ENCODE data around the gene EGFR.

EGFR gene

GRCh38 chr7:55154096-55154495 lies 135.3 kb downstream of the EGFR start:
- TF ChIP-seq, protein P1, sequence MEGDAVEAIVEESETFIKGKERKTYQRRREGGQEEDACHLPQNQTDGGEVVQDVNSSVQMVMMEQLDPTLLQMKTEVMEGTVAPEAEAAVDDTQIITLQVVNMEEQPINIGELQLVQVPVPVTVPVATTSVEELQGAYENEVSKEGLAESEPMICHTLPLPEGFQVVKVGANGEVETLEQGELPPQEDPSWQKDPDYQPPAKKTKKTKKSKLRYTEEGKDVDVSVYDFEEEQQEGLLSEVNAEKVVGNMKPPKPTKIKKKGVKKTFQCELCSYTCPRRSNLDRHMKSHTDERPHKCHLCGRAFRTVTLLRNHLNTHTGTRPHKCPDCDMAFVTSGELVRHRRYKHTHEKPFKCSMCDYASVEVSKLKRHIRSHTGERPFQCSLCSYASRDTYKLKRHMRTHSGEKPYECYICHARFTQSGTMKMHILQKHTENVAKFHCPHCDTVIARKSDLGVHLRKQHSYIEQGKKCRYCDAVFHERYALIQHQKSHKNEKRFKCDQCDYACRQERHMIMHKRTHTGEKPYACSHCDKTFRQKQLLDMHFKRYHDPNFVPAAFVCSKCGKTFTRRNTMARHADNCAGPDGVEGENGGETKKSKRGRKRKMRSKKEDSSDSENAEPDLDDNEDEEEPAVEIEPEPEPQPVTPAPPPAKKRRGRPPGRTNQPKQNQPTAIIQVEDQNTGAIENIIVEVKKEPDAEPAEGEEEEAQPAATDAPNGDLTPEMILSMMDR (IDR thresholded peaks at IDR 0.05; ENCODE audit: low read length), result no peak
- no peak for TF ChIP-seq EZH2 (IDR thresholded peaks at IDR 0.05; ENCODE audit: borderline replicate concordance, low read length)
- H3K36me3 ChIP-seq (ENCODE audit: insufficient read depth, low read length), result no peaks in the 10 kb centered on the region

GRCh38 chr7:55155351-55156117 lies 136.7 kb downstream of the EGFR start:
- Histone ChIP-seq H3K9ac (ENCODE audit: low read length) (no peak overlapping the region), H3K27ac (ENCODE audit: low read depth, low read length, poor library complexity, severe bottlenecking) (no peak overlapping the region), H3K4me2 (ENCODE audit: low read length) (no peak overlapping the region), H3K79me2 (ENCODE audit: insufficient read depth, low read length) (no peaks in the 10 kb centered on the region), H4K20me1 (ENCODE audit: insufficient read depth, low read length) (no peaks in the 10 kb centered on the region), H3K4me1 (ENCODE audit: insufficient read depth, low read length, severe bottlenecking) (no peaks in the 10 kb centered on the region), H2AFZ (ENCODE audit: low read length) (no peak overlapping the region), H3K9me3 (ENCODE audit: low read length) (no peaks in the 10 kb centered on the region), H3K27me3 (ENCODE audit: insufficient read depth, low read length) (no peaks in the 10 kb centered on the region), H3F3A (ENCODE audit: insufficient read depth, low read length) (no peaks in the 10 kb centered on the region), H3K4me3 (ENCODE audit: low read depth, low read length, poor library complexity, severe bottlenecking) (no peak overlapping the region), H3K9me2 (ENCODE audit: low read depth, low read length) (no peaks in the 10 kb centered on the region), H3K36me3 (ENCODE audit: insufficient read depth, low read length) (no peaks in the 10 kb centered on the region)
- TF ChIP-seq, protein P1 (IDR thresholded peaks at IDR 0.05; ENCODE audit: low read length), result no peak
- TF ChIP-seq EZH2 (IDR thresholded peaks at IDR 0.05; ENCODE audit: borderline replicate concordance, low read length), result no peak

More at GRCh38 chr7:55154096-55154495, 135.3 kb downstream of the EGFR start:
- Histone ChIP-seq H2AFZ (ENCODE audit: low read length) (no peak overlapping the region), H3K9me2 (ENCODE audit: low read depth, low read length) (no peaks in the 10 kb centered on the region), H3K4me2 (ENCODE audit: low read length) (no peak overlapping the region), H3K4me1 (ENCODE audit: insufficient read depth, low read length, severe bottlenecking) (no peaks in the 10 kb centered on the region), H4K20me1 (ENCODE audit: insufficient read depth, low read length) (no peaks in the 10 kb centered on the region), H3K79me2 (ENCODE audit: insufficient read depth, low read length) (no peaks in the 10 kb centered on the region), H3K27me3 (ENCODE audit: insufficient read depth, low read length) (no peaks in the 10 kb centered on the region), H3K27ac (ENCODE audit: low read depth, low read length, poor library complexity, severe bottlenecking) (no peak overlapping the region), H3K4me3 (ENCODE audit: low read depth, low read length, poor library complexity, severe bottlenecking) (no peak overlapping the region), H3F3A (ENCODE audit: insufficient read depth, low read length) (no peaks in the 10 kb centered on the region), H3K9ac (ENCODE audit: low read length) (no peak overlapping the region), H3K9me3 (ENCODE audit: low read length) (no peaks in the 10 kb centered on the region)

DNA sequence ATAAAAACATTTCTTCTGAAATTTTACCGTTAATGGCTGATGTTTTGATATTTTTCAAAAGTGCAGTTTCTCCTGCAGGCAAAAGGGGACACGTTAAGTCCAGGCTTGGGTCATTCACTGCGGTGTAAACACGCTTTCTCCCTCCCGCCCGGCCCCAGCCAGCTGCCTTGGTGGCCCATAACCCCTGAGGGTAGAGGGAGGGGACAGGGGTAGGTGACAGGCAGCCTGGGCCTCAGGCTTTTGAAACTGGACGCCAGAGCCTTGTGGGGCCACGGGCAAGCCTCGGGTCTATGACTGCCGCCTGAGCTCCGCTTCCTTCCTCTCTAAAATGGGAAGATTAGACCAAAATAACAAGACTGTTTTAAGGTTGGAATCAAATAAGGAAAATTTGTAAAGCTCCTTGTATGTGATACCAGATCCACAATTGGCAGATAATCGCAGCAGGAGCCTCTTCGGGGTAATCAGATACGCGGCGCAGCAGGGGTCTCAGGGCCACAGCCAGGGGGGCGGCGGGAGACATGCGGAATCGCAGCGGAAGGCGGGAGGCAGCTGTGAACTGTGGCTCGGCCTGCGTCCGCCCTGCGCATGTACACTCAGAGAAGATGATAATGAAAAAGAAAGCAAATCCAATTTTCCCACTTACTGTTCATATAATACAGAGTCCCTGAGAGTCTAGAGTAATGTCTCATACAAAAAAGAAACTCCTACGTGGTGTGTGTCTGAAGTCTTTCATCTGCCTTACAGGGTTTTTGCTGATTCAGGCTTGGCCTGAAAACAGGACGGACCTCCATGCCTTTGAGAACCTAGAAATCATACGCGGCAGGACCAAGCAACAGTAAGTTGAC lies 138.3 kb downstream of the EGFR start:
- TF ChIP-seq, protein P1 (IDR thresholded peaks at IDR 0.05; ENCODE audit: low read length), result no peak
- no peak for TF ChIP-seq EZH2 (IDR thresholded peaks at IDR 0.05; ENCODE audit: borderline replicate concordance, low read length)
- Histone ChIP-seq H3F3A (ENCODE audit: insufficient read depth, low read length) (no peaks in the 10 kb centered on the region), H3K9me3 (ENCODE audit: low read length) (no peaks in the 10 kb centered on the region), H3K79me2 (ENCODE audit: insufficient read depth, low read length) (no peaks in the 10 kb centered on the region), H3K9ac (ENCODE audit: low read length) (no peak overlapping the region), H4K20me1 (ENCODE audit: insufficient read depth, low read length) (no peaks in the 10 kb centered on the region), H3K4me1 (ENCODE audit: insufficient read depth, low read length, severe bottlenecking) (no peaks in the 10 kb centered on the region), H3K27ac (ENCODE audit: low read depth, low read length, poor library complexity, severe bottlenecking) (no peak overlapping the region), H3K27me3 (ENCODE audit: insufficient read depth, low read length) (no peaks in the 10 kb centered on the region), H2AFZ (ENCODE audit: low read length) (no peak overlapping the region), H3K4me2 (ENCODE audit: low read length) (no peak overlapping the region), H3K4me3 (ENCODE audit: low read depth, low read length, poor library complexity, severe bottlenecking) (no peak overlapping the region), H3K9me2 (ENCODE audit: low read depth, low read length) (no peaks in the 10 kb centered on the region), H3K36me3 (ENCODE audit: insufficient read depth, low read length) (no peaks in the 10 kb centered on the region)

Data from OCI-LY1 (cell line).